Endothelial cell of umbilical vein (primary cell): ENCODE results near the gene SRP9. TPM values are rescaled to one million over a fixed set of nuclear protein-coding genes. Genes with fewer than 3 reads are reported as not detected.
A peak's percentile ranks its signal among the peaks of the same experiment; 100 is the strongest.
"Not testable (repeated sequence)": the region's sequence is repeated elsewhere in the genome, so short reads cannot be mapped to it uniquely, and the experiment has no call there.

ENCODE experiments used
- BruUV-seq: library from RNA; stranded (reverse); fragments of 400-500 nt; replicated peaks from 2 replicates; lab custom pipeline; 2021; lab: Mats Ljungman, UMichigan
- CTCF ChIA-PET: fragments of 300-600, 350-600 bp; sonication (Branson Sonifier 250); formaldehyde crosslinking; loops from one replicate; lab custom pipeline; 2021; ENCODE audit warnings: antibody characterized with exemption, inconsistent platforms; lab: Charles Lee
- POLR2A ChIA-PET: fragments of 300-600, 350-600 bp; sonication (Branson Sonifier 250); formaldehyde crosslinking; loops from one replicate; lab custom pipeline; 2021; ENCODE audit warnings: antibody characterized with exemption, inconsistent platforms; lab: Charles Lee
- DNase-seq: peaks from one replicate; pipeline ENCODE4 v3.0.0-alpha.2; 2011; ENCODE audit warnings: low read depth, low spot score
- FAIRE-seq: peaks from 2 replicates; lab custom pipeline; 2011; peaks lifted over from hg19 to GRCh38; lab: Jason Lieb, UNC
- H2AFZ ChIP-seq: 2 replicates; pipeline ENCODE4 v1.6.0; 2012; ENCODE audit warnings: low read depth, low read length, control low read depth, inconsistent platforms
- H3K27ac ChIP-seq: 2 replicates; pipeline ENCODE4 v1.5.1; 2011; ENCODE audit warnings: low read depth, mild to moderate bottlenecking, control low read depth, low read length, moderate library complexity; ENCODE audit not compliant: insufficient read depth
- H3K27me3 ChIP-seq, 2 experiments: 2 replicates each; pipeline versions ENCODE4 v1.6.0 to v1.6.1; 2011; ENCODE audit warnings: low read length in 2 of 2, mixed read lengths in 1 of 2; ENCODE audit not compliant: control insufficient read depth in 2 of 2, insufficient read depth in 2 of 2
- H3K36me3 ChIP-seq, 2 experiments: 2 replicates in 1 of 2; 3 replicates in 1 of 2; pipeline ENCODE4 v1.5.1; 2011; ENCODE audit warnings: low read length in 2 of 2, mild to moderate bottlenecking in 1 of 2, moderate library complexity in 1 of 2; ENCODE audit not compliant: control insufficient read depth in 2 of 2, insufficient read depth in 2 of 2; ENCODE audit errors: extremely low read depth in 1 of 2
- H3K4me1 ChIP-seq: 3 replicates; pipeline ENCODE4 v1.5.1; 2011; ENCODE audit warnings: mild to moderate bottlenecking, low read length; ENCODE audit not compliant: control insufficient read depth, insufficient read depth; ENCODE audit errors: extremely low read depth
- H3K4me2 ChIP-seq: 2 replicates; pipeline ENCODE4 v1.6.1; 2011; ENCODE audit warnings: low read length, control low read depth, mixed read lengths; ENCODE audit not compliant: insufficient read depth
- H3K4me3 ChIP-seq, 3 experiments: fragments of 200-600 bp in 1 of 3; sonication (generic), shearing (Covaris generic) in 1 of 3; replicated peaks in 1 of 3; 2 replicates each; pipeline ENCODE4 v1.5.1; 2011 to 2016; ENCODE audit warnings: control low read depth in 3 of 3, low read length in 3 of 3, mild to moderate bottlenecking in 2 of 3, inconsistent platforms in 1 of 3, low read depth in 1 of 3, moderate library complexity in 1 of 3; ENCODE audit not compliant: insufficient read depth in 1 of 3
- H3K79me2 ChIP-seq: 2 replicates; pipeline ENCODE4 v1.6.0; 2012; ENCODE audit warnings: low read length, inconsistent platforms; ENCODE audit not compliant: control insufficient read depth, insufficient read depth
- H3K9ac ChIP-seq: replicated peaks from 2 replicates; pipeline ENCODE3; 2011; ENCODE audit warnings: low read length, control low read depth; ENCODE audit not compliant: insufficient read depth; ENCODE audit errors: extremely low read depth
- H3K9me1 ChIP-seq: replicated peaks from 3 replicates; pipeline ENCODE4 v1.6.0; 2011; ENCODE audit warnings: mild to moderate bottlenecking, low read length; ENCODE audit not compliant: control insufficient read depth, insufficient read depth; ENCODE audit errors: extremely low read depth
- H3K9me3 ChIP-seq: replicated peaks from 2 replicates; pipeline ENCODE4 v1.5.1; 2012; ENCODE audit warnings: low read length, inconsistent platforms; ENCODE audit not compliant: control insufficient read depth, insufficient read depth
- H4K20me1 ChIP-seq: replicated peaks from 2 replicates; pipeline ENCODE3; 2011; ENCODE audit warnings: mild to moderate bottlenecking, low read length; ENCODE audit not compliant: control insufficient read depth, insufficient read depth; ENCODE audit errors: extremely low read depth
- CTCF ChIP-seq, 2 donors: IDR thresholded peaks; 1 replicate in 1 of 2; 2 replicates in 1 of 2; pipeline ENCODE4 v1.5.1; 2011; ENCODE audit warnings: low read length in 2 of 2, mild to moderate bottlenecking in 2 of 2, moderate library complexity in 2 of 2, control low read depth in 1 of 2, inconsistent platforms in 1 of 2, low read depth in 1 of 2; ENCODE audit not compliant: insufficient read depth in 1 of 2; ENCODE audit errors: extremely low read depth in 1 of 2
- EZH2 ChIP-seq: IDR thresholded peaks from 2 replicates; pipeline ENCODE4 v1.6.1; 2012; ENCODE audit warnings: borderline replicate concordance, low read depth, mild to moderate bottlenecking, moderate library complexity, low read length, inconsistent platforms; ENCODE audit not compliant: severe bottlenecking
- GATA2 ChIP-seq: IDR thresholded peaks from 2 replicates; pipeline ENCODE4 v1.7.0; 2011; ENCODE audit warnings: low read depth, mild to moderate bottlenecking, moderate library complexity, mixed read lengths, low read length; ENCODE audit not compliant: insufficient read length, insufficient read depth
- JUN ChIP-seq: IDR thresholded peaks from 2 replicates; pipeline ENCODE4 v1.6.1; 2011; ENCODE audit warnings: borderline replicate concordance, low read depth; ENCODE audit not compliant: insufficient read length, insufficient read depth
- MAX ChIP-seq: IDR thresholded peaks from 2 replicates; pipeline ENCODE4 v1.6.1; 2011; ENCODE audit not compliant: insufficient read depth, insufficient read length
- POLR2AphosphoS5 ChIP-seq: IDR thresholded peaks from 2 replicates; pipeline ENCODE4 v1.6.1; 2012; ENCODE audit warnings: low read depth, mild to moderate bottlenecking, control low read depth, low read length, moderate library complexity; ENCODE audit not compliant: insufficient read depth
- dilution Hi-C: fragments of 300-500 bp; cut with MboI; formaldehyde crosslinking; loops from one replicate; pipeline ENCODE4 v1.15.0; 2019; ENCODE audit warnings: low sequenced_read_pairs; ENCODE audit not compliant: extremely low pct_ligation_motif_present
- intact Hi-C: fragments of 100-400 bp; cut with micrococcal nuclease; formaldehyde crosslinking; loops from one replicate; pipeline ENCODE4 v1.10.0; 2022
- polyA plus RNA-seq, 4 experiments: library from polyadenylated mRNA; depleted of rRNA in 3 of 4; stranded (reverse) in 3 of 4; unstranded in 1 of 4; fragments of >200 nt; gene quantifications; 2 replicates each; pipeline versions ENCODE4 v1.2.1 to v1.2.3, GENCODE V29; 2011 to 2012; ENCODE audit warnings: missing spikeins in 1 of 4
- total RNA-seq: library from RNA; stranded (reverse); gene quantifications from 2 replicates; pipeline ENCODE4 v1.2.3, GENCODE V29; 2021

The SRP9 gene
- total and polyA plus RNA-seq, 2 donors (not counting 3 experiments of a cell fraction or from before 2014, with no cell fraction given): 283 to 384 TPM

- peak overlapping the region; percentile 52 for H2AFZ ChIP-seq
- peaks cover 27% of the 10 kb centered on the region for H3K4me1 ChIP-seq
- intact Hi-C loops (no loop called here), dilution Hi-C loops (no loop called here)
- H3K9me3 ChIP-seq: no peaks in the 10 kb centered on the region
- peak overlapping the region; percentile 99 for H3K9ac ChIP-seq
- FAIRE-seq (no peak), DNase-seq (no peak)
- TF ChIP-seq MAX (no peak), EZH2 (no peak), CTCF (IDR thresholded peaks at IDR 0.05; ENCODE audit: extremely low read depth in 1 of 2, insufficient read depth in 1 of 2, low read depth in 1 of 2, low read length in 2 of 2) (no peak), POLR2AphosphoS5 (no peak), JUN (no peak), GATA2 (no peak)
- peak overlapping the region; percentile 95 for H3K27ac ChIP-seq
- no peaks in the 10 kb centered on the region for H3K9me1 ChIP-seq
- BruUV-seq: no TSS peak
- H3K27me3 ChIP-seq: no peaks in the 10 kb centered on the region
- peaks cover 53% of the 10 kb centered on the region for H3K79me2 ChIP-seq
- H3K36me3 ChIP-seq: no peaks in the 10 kb centered on the region
- H4K20me1 ChIP-seq: peaks cover 5% of the 10 kb centered on the region
- ChIA-PET CTCF (interaction anchor here (0.8 to 3.5 kb wide), 34 partner anchors 10 to 334 kb away, joined by 3 to 29 read pairs (median 6); partner anchors contain the start of genes EPHX1 and TMEM63A), POLR2A (interaction anchor here (0.5 to 1.6 kb wide), 7 partner anchors 13 to 271 kb away, joined by 3 to 7 read pairs (median 4); partner anchors contain the start of gene SDE2)
- H3K4me2 ChIP-seq: peak overlapping the region; percentile 100
- peak overlapping the region; percentile 68 to 100 (median 83) for H3K4me3 ChIP-seq
These were observed 677 bp downstream of the SRP9 start for GRCh38 chr1:225778337-225778669.

- Histone ChIP-seq H3K79me2 (peaks cover 61% of the 10 kb centered on the region), H3K9ac (peak overlapping the region; percentile 99), H3K4me1 (peaks cover 35% of the 10 kb centered on the region), H3K4me2 (peak overlapping the region; percentile 100), H3K27ac (peak overlapping the region; percentile 95), H3K4me3 (peak overlapping the region; percentile 68 to 100 (median 83))
- H4K20me1 ChIP-seq, H3K27me3 ChIP-seq, H3K9me3 ChIP-seq, H2AFZ ChIP-seq, BruUV-seq, DNase-seq, H3K36me3 ChIP-seq, dilution Hi-C loops, intact Hi-C loops, H3K9me1 ChIP-seq: not testable (repeated sequence)
- ChIA-PET POLR2A (interaction anchor here (0.7 kb wide), 1 partner anchor 295 kb away, joined by 3 read pairs; no protein-coding TSS in a partner anchor), CTCF (interaction anchor here (1.0 to 2.3 kb wide), 9 partner anchors 22 to 304 kb away, joined by 3 to 21 read pairs (median 5); partner anchors contain the start of gene EPHX1)
- peak; percentile 50 for FAIRE-seq
These were observed 1.5 kb downstream of the SRP9 start for GRCh38 chr1:225779165-225779564.
